Endothelial cell (in vitro differentiated cells): Measurements from ENCODE around the gene MIF4GD. TPM values are rescaled to one million over a fixed set of nuclear protein-coding genes. Genes with fewer than 3 reads are reported as not detected.

Experiments
- DNase-seq: peaks from one replicate; pipeline ENCODE4 v3.0.0; 2021; ENCODE audit warnings: low spot score
- H3K27ac Mint-ChIP-seq: one replicate; pipeline ENCODE4 v1.8.0; 2021; ENCODE audit warnings: mixed read lengths, inconsistent platforms; ENCODE audit not compliant: unreplicated experiment
- H3K27me3 Mint-ChIP-seq: one replicate; pipeline ENCODE4 v1.8.0; 2021; ENCODE audit warnings: mild to moderate bottlenecking, moderate library complexity, mixed read lengths, inconsistent platforms; ENCODE audit not compliant: unreplicated experiment
- H3K36me3 Mint-ChIP-seq: one replicate; pipeline ENCODE4 v1.8.0; 2021; ENCODE audit warnings: mild to moderate bottlenecking, low read depth, mixed read lengths, inconsistent platforms; ENCODE audit not compliant: unreplicated experiment
- H3K4me1 Mint-ChIP-seq: one replicate; pipeline ENCODE4 v1.8.0; 2021; ENCODE audit warnings: mild to moderate bottlenecking, mixed read lengths, inconsistent platforms; ENCODE audit not compliant: unreplicated experiment
- H3K4me3 Mint-ChIP-seq: one replicate; pipeline ENCODE4 v1.8.0; 2021; ENCODE audit warnings: mild to moderate bottlenecking, mixed read lengths, inconsistent platforms; ENCODE audit not compliant: unreplicated experiment
- H3K9me3 Mint-ChIP-seq: one replicate; pipeline ENCODE4 v1.8.0; 2021; ENCODE audit warnings: mixed read lengths, inconsistent platforms; ENCODE audit not compliant: unreplicated experiment
- total RNA-seq: library from RNA; stranded (reverse); fragmentation: NEBNext Ultra II Directional; extraction: Animal tissue kit (Norgen Biotek cat#: 25700); gene quantifications from one replicate; pipeline ENCODE4 v1.2.1, GENCODE V29; 2021; ENCODE audit not compliant: unreplicated experiment
- TF ChIP-seq, protein P1 (sequence below): fragments of 200-600 bp; sonication (generic); IDR thresholded peaks from one replicate; pipeline ENCODE4 v1.5.0; 2021; ENCODE audit warnings: antibody characterized with exemption; ENCODE audit not compliant: unreplicated experiment

MIF4GD gene
- total RNA-seq, 1 donor from 2014 or later: 15.7 TPM

DNA sequence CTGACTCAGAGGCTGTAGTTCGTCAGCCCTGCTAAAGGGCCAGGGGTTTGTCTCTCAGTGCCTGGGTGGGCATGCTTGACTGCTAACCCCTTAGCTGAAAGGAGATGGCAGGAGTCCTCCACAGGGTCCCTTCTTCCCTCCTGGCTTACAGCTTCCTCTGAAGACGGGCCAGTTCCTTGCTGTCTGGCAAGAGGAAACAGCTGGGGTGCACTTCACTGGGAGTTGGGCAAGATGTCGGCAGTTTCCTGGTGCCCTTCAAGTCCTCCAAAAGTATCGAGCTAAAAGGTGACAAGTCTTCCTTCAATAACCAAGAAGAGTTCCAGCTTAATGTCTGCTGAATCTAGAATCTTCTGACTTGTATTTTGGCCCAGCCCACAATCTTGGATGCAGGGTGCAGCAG is 42.2 kb downstream of the MIF4GD start:
- DNase-seq: no peak
- TF ChIP-seq, protein P1, sequence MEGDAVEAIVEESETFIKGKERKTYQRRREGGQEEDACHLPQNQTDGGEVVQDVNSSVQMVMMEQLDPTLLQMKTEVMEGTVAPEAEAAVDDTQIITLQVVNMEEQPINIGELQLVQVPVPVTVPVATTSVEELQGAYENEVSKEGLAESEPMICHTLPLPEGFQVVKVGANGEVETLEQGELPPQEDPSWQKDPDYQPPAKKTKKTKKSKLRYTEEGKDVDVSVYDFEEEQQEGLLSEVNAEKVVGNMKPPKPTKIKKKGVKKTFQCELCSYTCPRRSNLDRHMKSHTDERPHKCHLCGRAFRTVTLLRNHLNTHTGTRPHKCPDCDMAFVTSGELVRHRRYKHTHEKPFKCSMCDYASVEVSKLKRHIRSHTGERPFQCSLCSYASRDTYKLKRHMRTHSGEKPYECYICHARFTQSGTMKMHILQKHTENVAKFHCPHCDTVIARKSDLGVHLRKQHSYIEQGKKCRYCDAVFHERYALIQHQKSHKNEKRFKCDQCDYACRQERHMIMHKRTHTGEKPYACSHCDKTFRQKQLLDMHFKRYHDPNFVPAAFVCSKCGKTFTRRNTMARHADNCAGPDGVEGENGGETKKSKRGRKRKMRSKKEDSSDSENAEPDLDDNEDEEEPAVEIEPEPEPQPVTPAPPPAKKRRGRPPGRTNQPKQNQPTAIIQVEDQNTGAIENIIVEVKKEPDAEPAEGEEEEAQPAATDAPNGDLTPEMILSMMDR: no peak
- Mint-ChIP-seq H3K4me3 (no peak overlapping the region), H3K27ac (peak overlapping the region; percentile 94), H3K36me3 (peaks cover 42% of the 10 kb centered on the region), H3K4me1 (peaks cover 10% of the 10 kb centered on the region), H3K9me3 (no peaks in the 10 kb centered on the region), H3K27me3 (peaks cover 2% of the 10 kb centered on the region)

DNA sequence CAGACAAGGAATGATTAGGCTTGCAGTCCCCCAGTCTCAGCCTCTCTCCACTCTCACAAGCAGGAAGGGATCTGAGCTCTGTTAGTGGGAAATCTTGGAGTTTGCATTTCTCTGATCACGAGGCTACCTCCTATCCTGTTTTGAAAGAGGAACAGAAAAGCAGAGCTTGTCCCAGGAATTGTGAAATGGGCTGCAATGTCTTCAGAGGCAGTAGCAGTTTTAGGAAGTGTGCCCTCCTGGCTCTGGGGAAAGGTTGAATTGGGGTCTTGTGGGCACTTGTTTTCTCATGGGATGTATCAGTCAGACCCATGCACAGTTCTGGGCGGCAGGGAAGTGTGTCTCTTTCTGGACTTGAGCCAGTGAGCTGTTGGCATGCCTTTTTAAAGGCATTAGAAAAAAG is 42.7 kb downstream of the MIF4GD start:
- no peak for DNase-seq
- peaks cover 10% of the 10 kb centered on the region for H3K4me1 Mint-ChIP-seq
- H3K9me3 Mint-ChIP-seq: no peaks in the 10 kb centered on the region
- H3K4me3 Mint-ChIP-seq: no peak overlapping the region
- peak overlapping the region; percentile 94 for H3K27ac Mint-ChIP-seq
- H3K27me3 Mint-ChIP-seq: peaks cover 2% of the 10 kb centered on the region
- TF ChIP-seq, protein P1: no peak
- peaks cover 42% of the 10 kb centered on the region for H3K36me3 Mint-ChIP-seq

- TF ChIP-seq, protein P1: no peak
- no peak for DNase-seq
- peaks cover 2% of the 10 kb centered on the region for H3K27me3 Mint-ChIP-seq
- peak overlapping the region; percentile 94 for H3K27ac Mint-ChIP-seq
- H3K4me3 Mint-ChIP-seq: no peak overlapping the region
- peaks cover 40% of the 10 kb centered on the region for H3K36me3 Mint-ChIP-seq
- H3K4me1 Mint-ChIP-seq: peaks cover 10% of the 10 kb centered on the region
- no peaks in the 10 kb centered on the region for H3K9me3 Mint-ChIP-seq
These were observed 43.3 kb downstream of the MIF4GD start for GRCh38 chr17:75227729-75228128.

- no peaks in the 10 kb centered on the region for H3K9me3 Mint-ChIP-seq
- peaks cover 10% of the 10 kb centered on the region for H3K4me1 Mint-ChIP-seq
- H3K4me3 Mint-ChIP-seq: peak overlapping the region; percentile 73
- peaks cover 2% of the 10 kb centered on the region for H3K27me3 Mint-ChIP-seq
- TF ChIP-seq, protein P1: no peak
- H3K36me3 Mint-ChIP-seq: peaks cover 33% of the 10 kb centered on the region
- no peak overlapping the region for H3K27ac Mint-ChIP-seq
- no peak for DNase-seq
These were observed 46.0 kb downstream of the MIF4GD start for GRCh38 chr17:75225016-75225415.

GRCh38 chr17:75219815-75220214 is 51.2 kb downstream of the MIF4GD start:
- TF ChIP-seq, protein P1: no peak
- Mint-ChIP-seq H3K4me3 (peak overlapping the region; percentile 56), H3K36me3 (peaks cover 46% of the 10 kb centered on the region), H3K9me3 (no peaks in the 10 kb centered on the region), H3K4me1 (no peaks in the 10 kb centered on the region), H3K27ac (no peak overlapping the region), H3K27me3 (no peaks in the 10 kb centered on the region)
- no peak for DNase-seq
